ENCODE measurements around the gene CIP2A. TPM values are rescaled to one million over a fixed set of nuclear protein-coding genes. Genes with fewer than 3 reads are reported as not detected.

Gene CIP2A
- total and polyA plus RNA-seq, 4 donors, result 8.2 to 19.8 (median 14.1) TPM

DNA sequence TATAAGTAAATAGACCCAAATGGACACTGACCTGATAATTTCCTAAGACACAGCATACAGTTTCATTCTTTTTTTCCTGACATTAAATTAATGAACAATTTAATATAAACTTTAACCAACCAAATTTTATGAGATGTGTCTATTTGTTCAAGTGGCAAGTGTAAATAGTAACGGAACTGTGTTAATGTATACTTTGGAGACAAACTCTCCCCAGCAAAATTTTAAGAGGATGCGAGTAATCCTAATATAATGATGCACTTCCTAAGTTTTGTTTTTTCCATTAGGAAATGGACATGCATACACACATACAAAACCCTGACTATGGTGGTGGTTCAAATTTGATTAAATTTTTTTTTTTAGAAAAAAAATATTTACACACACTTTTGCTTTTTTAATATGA, 40.4 kb downstream of the CIP2A start:
- H3K27me3 ChIP-seq (ENCODE audit: control insufficient read depth, insufficient read depth, low read length), result no peaks in the 10 kb centered on the region
- no peak for DNase-seq (ENCODE audit: low read depth in 4 of 6, low spot score in 6 of 6)
- no CpG with 5 or more reads among the region's 2 CpGs for WGBS (ENCODE audit: insufficient coverage)
- no peak overlapping the region for H3K4me3 ChIP-seq (ENCODE audit: low read depth, low read length)
- H3K9me3 ChIP-seq (ENCODE audit: control insufficient read depth, insufficient read depth, low read length), result no peaks in the 10 kb centered on the region
- H3K36me3 ChIP-seq (ENCODE audit: control insufficient read depth, insufficient read depth, low read length), result no peaks in the 10 kb centered on the region
- H3K27ac ChIP-seq (ENCODE audit: low read depth, low read length), result no peak overlapping the region
- no peaks in the 10 kb centered on the region for H3K4me1 ChIP-seq (ENCODE audit: control insufficient read depth, insufficient read depth, low read length)

DNA sequence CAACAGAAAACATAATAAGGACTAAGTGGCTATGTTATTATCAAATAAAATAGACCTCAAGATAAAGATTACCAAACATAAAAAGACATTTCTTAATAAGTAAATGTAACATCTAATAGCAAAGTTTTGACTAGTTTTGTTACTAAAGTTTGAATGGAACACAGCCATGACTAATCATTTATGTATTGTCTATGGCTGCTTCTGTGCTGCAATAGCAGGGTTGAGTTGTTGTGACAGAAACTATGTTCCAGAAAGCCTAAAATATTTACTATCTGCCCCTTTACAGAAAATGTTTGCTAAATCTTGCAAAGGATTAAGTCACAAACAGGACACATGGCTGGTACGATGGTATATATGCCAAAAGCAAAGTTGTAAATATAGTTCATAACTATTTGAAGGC, 40.9 kb downstream of the CIP2A start:
- no peaks in the 10 kb centered on the region for H3K9me3 ChIP-seq (ENCODE audit: control insufficient read depth, insufficient read depth, low read length)
- no peaks in the 10 kb centered on the region for H3K4me1 ChIP-seq (ENCODE audit: control insufficient read depth, insufficient read depth, low read length)
- H3K27me3 ChIP-seq (ENCODE audit: control insufficient read depth, insufficient read depth, low read length), result no peaks in the 10 kb centered on the region
- no peak for DNase-seq (ENCODE audit: low read depth in 4 of 6, low spot score in 6 of 6)
- WGBS (ENCODE audit: insufficient coverage), result no CpG with 5 or more reads among the region's 1 CpG
- no peak overlapping the region for H3K27ac ChIP-seq (ENCODE audit: low read depth, low read length)
- H3K4me3 ChIP-seq (ENCODE audit: low read depth, low read length), result no peak overlapping the region
- no peaks in the 10 kb centered on the region for H3K36me3 ChIP-seq (ENCODE audit: control insufficient read depth, insufficient read depth, low read length)

DNA sequence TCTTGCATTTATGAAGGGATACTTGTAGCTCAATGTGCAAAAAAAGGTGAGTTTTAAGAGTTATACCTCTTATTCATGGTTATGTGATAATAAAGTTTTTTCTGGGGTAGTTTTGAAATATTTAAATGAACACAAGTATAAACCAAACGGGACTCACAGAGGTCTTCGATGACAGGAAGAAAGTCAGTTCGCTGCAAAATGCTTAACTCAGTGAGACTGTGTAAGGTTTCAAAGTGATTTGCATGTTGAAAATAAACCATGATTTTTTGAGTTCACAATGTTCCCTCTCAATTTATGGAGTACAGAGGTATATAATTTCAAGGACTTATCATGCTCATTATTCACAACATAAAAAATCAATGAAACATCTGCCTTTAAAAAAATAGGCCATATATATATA, 42.5 kb downstream of the CIP2A start:
- Histone ChIP-seq H3K9me3 (ENCODE audit: control insufficient read depth, insufficient read depth, low read length) (no peaks in the 10 kb centered on the region), H3K36me3 (ENCODE audit: control insufficient read depth, insufficient read depth, low read length) (no peaks in the 10 kb centered on the region), H3K27me3 (ENCODE audit: control insufficient read depth, insufficient read depth, low read length) (no peaks in the 10 kb centered on the region), H3K4me1 (ENCODE audit: control insufficient read depth, insufficient read depth, low read length) (no peaks in the 10 kb centered on the region), H3K4me3 (ENCODE audit: low read depth, low read length) (no peak overlapping the region), H3K27ac (ENCODE audit: low read depth, low read length) (no peak overlapping the region)
- DNase-seq (ENCODE audit: low read depth in 4 of 6, low spot score in 6 of 6), result no peak
- 100% methylated on average over 2 of the region's 3 CpGs for WGBS (ENCODE audit: insufficient coverage)

DNA sequence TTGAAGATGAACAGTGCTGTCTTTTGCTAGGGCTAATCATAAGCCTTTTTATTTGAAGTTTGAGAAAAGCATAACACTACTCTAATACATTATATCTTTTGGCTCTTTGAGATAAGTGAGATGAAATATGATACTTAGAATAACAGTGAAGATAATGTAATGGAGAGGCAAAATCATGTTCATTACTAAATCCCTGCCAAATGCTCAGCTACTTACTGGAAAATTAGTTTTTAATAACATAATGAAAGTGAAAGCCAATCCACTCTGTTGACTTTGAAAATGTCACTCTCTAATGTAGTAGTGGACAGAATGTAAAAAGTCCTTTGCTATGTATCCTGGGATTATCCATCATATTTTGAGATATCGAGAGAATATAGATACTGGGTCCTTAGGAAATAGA, 43.0 kb downstream of the CIP2A start:
- H3K36me3 ChIP-seq (ENCODE audit: control insufficient read depth, insufficient read depth, low read length), result no peaks in the 10 kb centered on the region
- H3K27ac ChIP-seq (ENCODE audit: low read depth, low read length), result no peak overlapping the region
- no CpG with 5 or more reads among the region's 1 CpG for WGBS (ENCODE audit: insufficient coverage)
- no peak overlapping the region for H3K4me3 ChIP-seq (ENCODE audit: low read depth, low read length)
- no peaks in the 10 kb centered on the region for H3K27me3 ChIP-seq (ENCODE audit: control insufficient read depth, insufficient read depth, low read length)
- peak in 1 of 6 donors; percentile 8 for DNase-seq (ENCODE audit: low read depth in 4 of 6, low spot score in 6 of 6)
- no peaks in the 10 kb centered on the region for H3K9me3 ChIP-seq (ENCODE audit: control insufficient read depth, insufficient read depth, low read length)
- no peaks in the 10 kb centered on the region for H3K4me1 ChIP-seq (ENCODE audit: control insufficient read depth, insufficient read depth, low read length)

DNA sequence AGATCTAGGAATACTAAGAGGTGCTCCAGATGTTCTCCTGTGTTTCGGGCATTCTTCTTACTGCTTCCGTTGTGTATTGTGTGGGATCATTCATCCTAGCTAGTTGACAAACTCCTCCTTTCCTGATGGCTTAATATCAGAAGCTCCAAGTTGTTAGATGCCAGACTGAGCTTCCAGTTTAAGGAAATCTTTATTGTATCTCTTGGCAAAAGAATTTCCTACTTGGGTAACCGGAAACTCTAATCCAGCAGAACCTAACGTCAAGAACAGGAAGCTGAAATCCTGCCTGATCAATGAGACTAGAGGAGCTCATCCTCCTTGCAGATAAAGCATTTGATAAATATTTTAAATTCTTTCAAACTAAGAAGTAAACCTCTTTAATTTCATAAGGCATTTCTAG, 51.2 kb downstream of the CIP2A start:
- Histone ChIP-seq H3K4me3 (ENCODE audit: low read depth, low read length) (no peak overlapping the region), H3K4me1 (ENCODE audit: control insufficient read depth, insufficient read depth, low read length) (no peaks in the 10 kb centered on the region), H3K27me3 (ENCODE audit: control insufficient read depth, insufficient read depth, low read length) (no peaks in the 10 kb centered on the region), H3K9me3 (ENCODE audit: control insufficient read depth, insufficient read depth, low read length) (no peaks in the 10 kb centered on the region), H3K27ac (ENCODE audit: low read depth, low read length) (no peak overlapping the region), H3K36me3 (ENCODE audit: control insufficient read depth, insufficient read depth, low read length) (no peaks in the 10 kb centered on the region)
- 80% methylated on average over 3 of the region's 4 CpGs for WGBS (ENCODE audit: insufficient coverage)
- no peak for DNase-seq (ENCODE audit: low read depth in 4 of 6, low spot score in 6 of 6)

DNA sequence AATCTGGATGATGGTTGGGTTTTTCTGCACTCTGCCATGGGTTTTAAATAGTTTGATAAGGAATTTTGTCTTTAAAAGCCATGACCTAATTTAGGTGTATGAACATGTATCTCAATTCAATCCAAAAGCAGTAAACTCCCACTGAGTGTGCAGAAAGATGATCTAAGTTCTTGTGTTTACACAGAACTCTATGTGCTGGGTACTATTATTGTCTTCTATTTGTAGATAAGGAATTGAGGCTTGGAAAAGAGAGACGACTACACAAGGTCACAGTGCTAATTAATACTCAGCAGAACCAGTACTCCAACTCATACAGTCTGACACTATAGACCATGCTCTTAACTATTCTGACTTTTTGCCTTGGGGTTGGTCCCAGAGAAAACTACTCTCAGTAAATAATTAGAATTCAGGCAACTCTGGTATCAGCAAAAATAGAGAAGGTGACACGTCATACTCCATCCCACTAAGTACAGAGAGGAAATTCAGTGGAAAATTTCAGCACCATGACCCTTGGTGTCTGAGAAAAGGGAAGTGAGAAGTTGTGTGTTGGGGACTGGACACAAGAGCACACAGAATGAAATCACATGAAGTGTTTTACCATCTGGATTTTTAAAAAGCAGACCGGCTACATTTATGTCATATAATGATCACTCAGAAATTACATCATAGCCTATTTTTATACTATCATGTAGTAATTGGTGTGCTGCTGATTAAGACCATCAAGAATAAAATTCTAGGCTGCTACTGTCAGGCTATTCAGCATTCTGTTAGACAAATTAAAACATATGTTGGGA, 60.6 kb downstream of the CIP2A start:
- Histone ChIP-seq H3K36me3 (ENCODE audit: control insufficient read depth, insufficient read depth, low read length) (no peaks in the 10 kb centered on the region), H3K27me3 (ENCODE audit: control insufficient read depth, insufficient read depth, low read length) (no peaks in the 10 kb centered on the region), H3K4me3 (ENCODE audit: low read depth, low read length) (no peak overlapping the region), H3K9me3 (ENCODE audit: control insufficient read depth, insufficient read depth, low read length) (no peaks in the 10 kb centered on the region), H3K4me1 (ENCODE audit: control insufficient read depth, insufficient read depth, low read length) (no peaks in the 10 kb centered on the region), H3K27ac (ENCODE audit: low read depth, low read length) (no peak overlapping the region)
- WGBS (ENCODE audit: insufficient coverage), result no CpG with 5 or more reads among the region's 3 CpGs
- no peak for DNase-seq (ENCODE audit: low read depth in 4 of 6, low spot score in 6 of 6)

DNA sequence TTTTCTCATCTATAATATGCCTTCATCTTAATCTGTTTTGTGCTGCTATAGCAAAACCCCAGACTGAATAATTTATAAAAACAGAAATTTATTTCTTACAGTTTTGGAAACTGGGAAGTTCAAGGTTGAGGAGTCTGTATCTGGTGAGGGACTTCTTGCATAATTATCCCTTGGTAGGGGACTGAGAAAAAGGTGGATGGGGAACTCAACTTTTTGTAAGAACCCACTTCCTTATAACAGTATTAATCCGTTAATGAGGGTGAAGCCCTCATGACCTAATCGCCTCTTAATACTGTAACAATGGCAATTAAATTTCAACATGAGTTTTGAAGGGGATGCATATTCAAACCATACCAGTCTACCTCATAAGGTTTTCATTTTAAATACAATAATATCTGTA, 61.4 kb downstream of the CIP2A start:
- H3K4me3 ChIP-seq (ENCODE audit: low read depth, low read length), result no peak overlapping the region
- H3K36me3 ChIP-seq (ENCODE audit: control insufficient read depth, insufficient read depth, low read length), result no peaks in the 10 kb centered on the region
- no peak for DNase-seq (ENCODE audit: low read depth in 4 of 6, low spot score in 6 of 6)
- H3K27me3 ChIP-seq (ENCODE audit: control insufficient read depth, insufficient read depth, low read length), result no peaks in the 10 kb centered on the region
- no peak overlapping the region for H3K27ac ChIP-seq (ENCODE audit: low read depth, low read length)
- H3K9me3 ChIP-seq (ENCODE audit: control insufficient read depth, insufficient read depth, low read length), result no peaks in the 10 kb centered on the region
- no CpG with 5 or more reads among the region's 2 CpGs for WGBS (ENCODE audit: insufficient coverage)
- no peaks in the 10 kb centered on the region for H3K4me1 ChIP-seq (ENCODE audit: control insufficient read depth, insufficient read depth, low read length)

DNA sequence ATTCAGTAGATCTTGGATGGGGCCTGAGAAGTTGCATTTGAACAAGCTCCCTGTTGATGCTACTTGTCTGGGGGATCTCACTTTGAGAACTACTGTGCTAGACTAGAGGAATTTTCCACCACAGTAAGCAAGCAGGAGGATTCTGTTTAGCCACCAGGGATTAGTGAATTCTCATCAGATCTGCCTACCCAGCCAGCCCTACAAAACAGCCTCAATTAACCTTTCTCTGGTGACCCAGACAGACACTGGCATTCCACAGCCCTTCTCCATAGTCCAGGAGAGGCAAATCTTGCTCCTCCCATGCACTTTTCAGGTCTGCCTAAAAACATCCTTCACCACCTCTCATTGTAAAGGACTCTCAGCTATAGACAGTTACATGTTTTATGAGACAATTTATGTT, 62.1 kb downstream of the CIP2A start:
- Histone ChIP-seq H3K4me3 (ENCODE audit: low read depth, low read length) (no peak overlapping the region), H3K36me3 (ENCODE audit: control insufficient read depth, insufficient read depth, low read length) (no peaks in the 10 kb centered on the region), H3K4me1 (ENCODE audit: control insufficient read depth, insufficient read depth, low read length) (no peaks in the 10 kb centered on the region), H3K9me3 (ENCODE audit: control insufficient read depth, insufficient read depth, low read length) (no peaks in the 10 kb centered on the region), H3K27ac (ENCODE audit: low read depth, low read length) (no peak overlapping the region), H3K27me3 (ENCODE audit: control insufficient read depth, insufficient read depth, low read length) (no peaks in the 10 kb centered on the region)
- DNase-seq (ENCODE audit: low read depth in 4 of 6, low spot score in 6 of 6), result no peak

DNA sequence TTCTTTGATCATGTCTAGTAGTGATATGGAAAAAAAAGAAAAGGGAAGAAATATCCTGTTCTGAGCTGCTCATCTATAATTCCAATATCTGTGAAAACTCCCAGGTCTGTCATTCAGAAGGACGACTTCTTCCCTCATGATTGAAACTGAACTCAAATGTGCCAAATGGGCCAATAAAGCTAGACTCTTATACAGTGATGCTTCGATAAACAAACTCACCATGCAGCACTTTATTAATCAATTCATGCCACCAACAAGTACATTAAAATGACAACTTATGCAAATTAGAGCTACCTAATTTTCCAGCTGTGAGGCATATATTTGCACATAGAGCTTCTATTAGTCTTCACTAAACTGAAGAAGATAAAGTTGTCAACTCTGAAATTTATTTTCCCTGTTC, 63.3 kb downstream of the CIP2A start:
- Histone ChIP-seq H3K9me3 (ENCODE audit: control insufficient read depth, insufficient read depth, low read length) (no peaks in the 10 kb centered on the region), H3K27ac (ENCODE audit: low read depth, low read length) (no peak overlapping the region), H3K4me3 (ENCODE audit: low read depth, low read length) (no peak overlapping the region), H3K4me1 (ENCODE audit: control insufficient read depth, insufficient read depth, low read length) (no peaks in the 10 kb centered on the region), H3K27me3 (ENCODE audit: control insufficient read depth, insufficient read depth, low read length) (no peaks in the 10 kb centered on the region), H3K36me3 (ENCODE audit: control insufficient read depth, insufficient read depth, low read length) (no peaks in the 10 kb centered on the region)
- 83% methylated on average over 2 of the region's 2 CpGs for WGBS (ENCODE audit: insufficient coverage)
- DNase-seq (ENCODE audit: low read depth in 4 of 6, low spot score in 6 of 6), result peak in 3 of 6 donors; percentile 7 to 93 (median 25)

DNA sequence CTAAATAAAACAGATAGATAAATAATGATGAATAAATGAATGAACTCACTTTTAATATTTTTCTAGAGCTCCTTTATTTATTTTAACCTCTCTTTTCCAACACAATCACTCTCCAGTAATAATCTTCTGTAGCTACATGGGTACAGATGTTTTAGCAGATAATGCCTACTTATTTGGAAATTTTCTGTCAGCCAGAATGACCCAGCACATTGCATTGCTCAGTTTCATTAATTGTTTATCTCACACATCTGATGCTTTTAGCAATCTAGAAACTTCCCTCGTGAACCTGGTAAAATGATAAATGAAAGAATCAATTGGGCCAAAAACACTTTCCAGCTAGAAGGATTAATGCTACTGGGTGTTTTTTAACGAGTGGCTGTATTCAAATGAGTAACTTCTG, 64.0 kb downstream of the CIP2A start:
- no peaks in the 10 kb centered on the region for H3K9me3 ChIP-seq (ENCODE audit: control insufficient read depth, insufficient read depth, low read length)
- no peaks in the 10 kb centered on the region for H3K27me3 ChIP-seq (ENCODE audit: control insufficient read depth, insufficient read depth, low read length)
- H3K4me1 ChIP-seq (ENCODE audit: control insufficient read depth, insufficient read depth, low read length), result no peaks in the 10 kb centered on the region
- H3K4me3 ChIP-seq (ENCODE audit: low read depth, low read length), result no peak overlapping the region
- peak in 1 of 6 donors; percentile 37 for DNase-seq (ENCODE audit: low read depth in 4 of 6, low spot score in 6 of 6)
- WGBS (ENCODE audit: insufficient coverage), result no CpG with 5 or more reads among the region's 2 CpGs
- no peak overlapping the region for H3K27ac ChIP-seq (ENCODE audit: low read depth, low read length)
- H3K36me3 ChIP-seq (ENCODE audit: control insufficient read depth, insufficient read depth, low read length), result no peaks in the 10 kb centered on the region

All from spinal cord (tissue), 10 donors.